SK-N-MC (cell line): ENCODE results near the gene TRIM9.
"Not testable (repeated sequence)": the region's sequence is repeated elsewhere in the genome, so short reads cannot be mapped to it uniquely, and the experiment has no call there.

Experiments used
- EZH2 ChIP-seq: fragments of 200-600 bp; sonication (generic); IDR thresholded peaks from one replicate; pipeline ENCODE4 v1.6.1; 2017; ENCODE audit warnings: antibody characterized with exemption
- POLR2AphosphoS5 ChIP-seq: IDR thresholded peaks from 2 replicates; pipeline ENCODE4 v1.6.1; 2012; ENCODE audit warnings: mild to moderate bottlenecking, low read depth, low read length, borderline replicate concordance

DNA sequence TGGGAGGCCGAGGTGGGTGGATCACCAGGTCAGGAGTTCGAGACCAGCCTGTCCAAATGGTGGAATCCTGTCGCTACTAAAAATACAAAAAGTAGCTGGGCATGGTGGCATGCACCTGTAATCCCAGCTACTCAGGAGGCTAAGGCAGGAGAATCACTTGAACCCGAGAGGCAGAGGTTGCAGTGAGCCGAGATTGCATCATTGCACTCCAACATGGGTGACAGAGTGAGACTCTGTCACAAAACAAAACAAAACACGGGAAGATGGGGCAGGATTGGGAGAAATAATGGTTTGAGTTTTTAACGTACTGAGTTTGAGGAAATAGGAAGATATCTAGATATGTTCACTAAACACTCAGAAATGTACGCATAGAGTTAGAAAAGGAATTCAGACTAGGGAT is 153.3 kb downstream of the TRIM9 start:
- not testable (repeated sequence) for TF ChIP-seq EZH2, POLR2AphosphoS5
